Stimulated activated CD8-positive, alpha-beta memory T cell treated with anti-CD3 and anti-CD28 coated beads, Interleukin-12 subunit alpha, Interleukin-12 subunit beta, amount 100 ng/mL, for 24 hours (primary cell): ENCODE measurements around the gene TRIM28.
"Not testable (repeated sequence)": the region's sequence is repeated elsewhere in the genome, so short reads cannot be mapped to it uniquely, and the experiment has no call there.

ENCODE experiments used
- DNase-seq: peaks from one replicate; pipeline ENCODE4 v3.0.0-alpha.2; 2020; ENCODE audit errors: extremely low read depth

Gene TRIM28

DNA sequence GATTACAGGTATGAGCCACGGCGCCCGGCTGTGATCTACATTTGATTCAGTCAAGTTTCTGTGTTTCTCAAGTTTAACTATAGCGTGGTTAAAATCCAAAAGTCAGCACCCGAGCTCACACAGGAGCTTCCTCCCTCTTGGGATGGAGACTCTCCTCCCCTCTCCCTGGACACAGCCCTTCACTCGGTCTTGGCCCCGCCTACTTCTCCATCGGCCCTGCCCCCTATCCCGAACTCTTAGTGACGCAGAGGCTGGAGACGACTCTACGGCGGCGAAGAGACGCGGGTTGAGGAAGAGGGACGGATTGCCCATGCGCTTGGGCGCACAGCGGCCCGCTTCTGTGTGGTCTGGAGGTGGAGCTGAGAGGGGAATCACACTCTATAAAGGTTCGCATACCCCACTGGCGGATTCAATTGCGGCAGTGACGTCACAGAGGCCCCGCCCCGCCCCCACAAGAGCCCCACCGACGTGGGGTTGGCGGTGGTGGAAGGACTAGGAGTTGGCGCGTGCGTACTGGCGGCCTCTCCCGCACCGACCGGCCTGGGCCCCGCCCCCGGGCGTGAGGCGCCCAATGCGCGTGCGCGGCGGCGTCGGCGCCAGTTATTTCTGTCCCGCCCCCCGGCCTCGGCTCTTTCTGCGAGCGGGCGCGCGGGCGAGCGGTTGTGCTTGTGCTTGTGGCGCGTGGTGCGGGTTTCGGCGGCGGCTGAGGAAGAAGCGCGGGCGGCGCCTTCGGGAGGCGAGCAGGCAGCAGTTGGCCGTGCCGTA is at the start of gene TRIM28:
Gene TRIM28 (plus strand): TSS at position 239 of the 765 bp plus-strand sequence. CDS start 694 bp downstream, outside the sequence.
- peak; percentile 99 for DNase-seq

DNA sequence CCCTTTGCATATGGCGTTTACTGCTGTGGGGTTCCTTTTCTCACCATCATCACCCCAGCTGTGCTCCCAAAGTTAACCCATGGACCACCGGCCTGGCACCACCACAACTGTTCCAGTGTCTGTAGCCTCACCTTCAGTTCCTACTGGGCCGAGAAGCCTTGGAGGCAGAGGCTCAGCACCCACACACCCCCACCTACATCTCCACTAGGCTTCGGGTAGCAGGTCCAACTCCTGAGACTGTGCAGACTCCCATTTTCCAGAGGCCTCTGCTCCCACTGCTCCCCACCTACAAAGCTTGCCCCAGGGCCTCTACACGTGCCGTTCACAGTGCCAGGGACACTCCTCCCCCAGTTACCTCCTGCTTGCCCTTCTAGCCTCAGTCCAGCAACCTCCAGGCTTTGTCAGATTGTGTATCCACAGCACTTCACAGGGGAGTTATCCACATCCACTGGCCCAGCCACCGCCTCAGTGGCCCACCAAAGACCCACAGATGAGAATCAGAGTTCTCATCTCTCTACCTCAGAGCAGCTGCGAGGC is 46.2 kb upstream of the TRIM28 start:
- no peak for DNase-seq

DNA sequence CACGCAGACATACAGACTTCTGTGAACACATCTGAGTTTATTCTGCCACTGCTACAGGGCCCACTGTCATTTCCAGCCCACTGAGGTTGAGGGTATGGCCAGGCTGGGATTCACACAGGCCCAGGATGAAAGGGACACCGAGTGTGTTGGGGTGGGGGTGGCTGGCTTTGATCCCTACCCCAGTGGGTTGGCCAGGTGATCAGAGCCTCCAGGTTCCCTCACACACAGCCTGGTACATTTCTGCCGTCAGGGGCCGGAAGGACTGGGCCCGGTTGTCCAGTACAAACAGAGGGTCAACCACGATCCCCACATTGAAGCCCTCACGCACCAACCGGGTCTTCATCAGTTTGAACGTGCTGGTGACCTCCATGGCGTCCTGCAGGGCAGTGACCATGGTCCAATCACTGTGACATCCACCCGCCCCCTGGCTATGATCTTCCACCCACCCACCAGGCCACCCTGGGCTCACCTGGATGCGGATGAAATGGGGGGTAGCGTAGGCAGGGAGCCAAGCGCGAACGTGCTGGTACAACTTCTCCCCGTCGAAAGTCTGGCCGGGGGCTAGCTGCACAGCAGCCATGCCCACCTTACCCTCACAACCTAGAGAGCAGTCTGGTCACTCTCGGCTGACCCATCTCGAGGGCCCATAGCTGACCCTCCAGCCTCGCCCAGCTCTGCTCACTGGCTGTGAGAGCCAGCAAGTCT is 45.4 kb upstream of the TRIM28 start:
- DNase-seq, result no peak

DNA sequence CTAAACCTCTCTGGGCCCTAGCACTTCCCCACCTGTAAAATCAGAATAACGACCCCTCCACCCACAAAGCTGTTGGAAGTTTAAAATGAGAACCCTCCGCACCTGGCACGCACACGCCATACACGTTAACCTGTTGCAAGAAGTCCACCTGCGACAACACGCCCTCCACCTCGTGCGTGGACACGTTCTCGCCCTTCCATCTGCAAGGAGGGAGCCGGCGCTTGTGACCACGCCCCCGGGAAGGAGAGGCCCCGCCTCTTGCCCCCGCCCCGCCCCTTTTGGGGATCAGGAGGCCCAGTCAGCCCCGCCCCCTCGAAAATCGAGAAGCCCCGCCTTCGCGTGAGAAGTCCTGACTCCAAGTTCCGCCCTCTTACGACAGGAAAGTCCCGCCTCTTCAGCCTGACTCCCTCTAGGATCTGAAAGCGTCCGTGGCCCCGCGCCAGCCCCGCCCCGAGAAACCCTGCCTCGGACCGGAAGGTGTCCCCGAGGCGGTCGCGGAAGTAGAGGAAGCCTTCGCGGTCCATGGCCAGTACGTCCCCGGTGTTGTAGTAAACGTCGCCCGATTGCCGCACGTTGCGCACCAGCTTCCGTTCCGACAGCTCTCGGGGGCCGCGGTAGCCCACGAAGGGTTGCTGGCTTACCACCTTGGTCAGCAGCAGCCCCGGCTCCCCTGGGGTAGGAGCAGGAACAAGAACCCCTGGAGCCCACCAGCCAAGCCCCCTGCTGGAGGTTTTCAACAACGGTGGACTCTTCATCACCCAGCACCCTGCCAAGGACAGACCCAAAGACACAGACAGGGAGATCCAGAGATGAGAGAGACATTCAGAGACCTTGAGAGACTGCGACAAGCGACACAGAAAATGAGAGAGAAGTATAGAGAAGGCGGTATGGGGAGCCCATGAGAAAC is 44.6 kb upstream of the TRIM28 start:
- peak; percentile 99 for DNase-seq

DNA sequence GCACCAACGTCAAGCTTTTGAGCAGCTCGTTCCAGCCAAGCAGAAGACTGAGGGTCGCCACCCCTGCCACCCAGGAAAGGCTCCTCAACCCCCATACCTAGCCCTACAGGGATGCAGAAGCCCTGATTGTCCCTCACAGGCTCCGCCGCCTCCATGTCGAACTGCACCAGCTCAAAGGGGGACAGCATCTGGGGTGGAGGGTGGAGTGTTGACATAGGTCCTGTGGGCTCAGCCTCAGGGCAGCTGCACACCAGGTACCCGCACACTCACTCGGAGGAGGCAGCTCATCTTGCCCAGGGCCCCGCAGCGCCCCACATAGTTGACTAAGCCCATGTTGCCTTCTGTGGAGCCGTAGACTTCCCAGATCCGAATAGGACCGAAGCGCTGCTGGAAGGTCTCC is 43.6 kb upstream of the TRIM28 start:
- DNase-seq, result no peak

DNA sequence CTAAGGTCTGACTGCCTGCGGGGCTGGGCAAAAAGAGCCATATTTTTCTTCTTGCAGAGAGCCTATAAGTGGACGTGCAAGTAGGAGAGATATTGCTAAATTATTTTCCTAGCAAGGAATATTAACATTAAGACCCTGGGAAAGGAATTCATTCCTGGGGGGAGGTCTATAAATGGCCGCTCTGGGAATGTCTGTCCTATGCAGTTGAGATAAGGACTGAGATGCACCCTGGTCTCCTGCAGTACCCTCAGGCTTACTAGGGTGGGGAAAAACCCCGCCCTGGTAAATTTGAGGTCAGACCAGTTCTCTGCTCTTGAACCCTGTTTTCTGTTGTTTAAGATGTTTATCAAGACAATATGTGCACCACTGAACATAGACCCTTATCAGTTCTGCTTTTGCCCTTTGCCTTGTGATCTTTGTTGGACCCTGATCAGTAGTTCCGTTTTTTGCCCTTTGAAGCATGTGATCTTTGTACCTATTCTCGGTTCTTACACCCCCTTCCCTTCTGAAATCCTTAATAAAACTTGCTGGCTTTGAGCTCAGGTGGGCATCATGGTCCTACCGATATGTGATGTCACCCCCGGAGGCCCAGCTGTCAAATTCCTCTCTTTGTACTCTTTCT is 36.2 kb upstream of the TRIM28 start:
- DNase-seq, result not testable (repeated sequence)

DNA sequence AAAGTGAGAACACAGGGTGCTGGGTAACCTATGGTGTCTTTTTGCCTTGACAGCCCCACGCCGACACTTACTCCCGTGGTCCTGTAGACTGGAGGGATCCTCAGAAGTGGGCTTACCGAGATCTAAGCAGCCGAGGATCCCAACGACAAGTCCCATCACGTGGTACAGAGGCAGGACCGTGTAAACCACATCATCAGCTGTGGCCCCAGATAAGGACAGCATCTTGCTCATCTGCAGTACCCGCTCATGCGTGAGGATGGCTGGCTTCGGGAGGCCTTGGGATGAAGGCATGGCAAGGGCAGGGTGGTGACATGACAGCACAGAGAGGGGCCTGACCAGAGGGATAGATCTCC is 34.2 kb upstream of the TRIM28 start:
- DNase-seq, result no peak

DNA sequence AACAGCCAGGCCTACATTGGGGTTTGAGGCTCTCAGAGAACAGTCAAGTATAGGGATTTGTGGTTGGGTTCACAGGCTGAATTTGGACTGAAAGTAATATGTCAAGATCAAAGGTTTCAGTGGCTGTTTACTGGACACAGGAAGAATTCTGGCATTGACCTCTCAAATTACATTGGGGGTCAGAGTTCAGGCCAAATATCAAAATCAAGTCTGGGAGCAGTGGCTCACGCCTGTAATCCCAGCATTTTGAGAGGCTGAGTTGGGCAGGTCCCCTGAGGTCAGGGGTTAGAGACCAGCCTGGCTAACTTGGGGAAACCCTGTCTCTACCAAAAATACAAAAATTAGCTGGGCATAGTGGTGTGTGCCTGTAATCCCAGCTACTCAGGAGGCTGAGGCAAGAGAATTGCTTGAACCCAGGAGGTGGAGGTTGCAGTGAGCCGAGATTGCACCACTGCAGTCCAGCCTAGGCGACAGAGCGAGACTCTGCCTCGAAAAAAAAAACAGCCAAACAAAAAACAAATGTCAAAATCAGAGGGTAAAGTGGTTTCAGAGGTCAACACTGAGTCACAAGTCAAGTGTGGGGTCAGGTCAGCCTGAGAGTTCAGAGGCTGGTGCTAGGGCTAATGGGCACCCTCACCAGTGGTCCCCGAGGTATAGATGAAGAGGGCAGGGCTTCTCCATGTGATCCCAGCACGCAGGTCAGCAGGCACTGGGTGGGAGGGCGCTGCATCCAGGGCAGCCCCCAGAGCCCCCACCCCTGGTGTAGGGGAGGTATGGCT is 33.6 kb upstream of the TRIM28 start:
- no peak for DNase-seq

DNA sequence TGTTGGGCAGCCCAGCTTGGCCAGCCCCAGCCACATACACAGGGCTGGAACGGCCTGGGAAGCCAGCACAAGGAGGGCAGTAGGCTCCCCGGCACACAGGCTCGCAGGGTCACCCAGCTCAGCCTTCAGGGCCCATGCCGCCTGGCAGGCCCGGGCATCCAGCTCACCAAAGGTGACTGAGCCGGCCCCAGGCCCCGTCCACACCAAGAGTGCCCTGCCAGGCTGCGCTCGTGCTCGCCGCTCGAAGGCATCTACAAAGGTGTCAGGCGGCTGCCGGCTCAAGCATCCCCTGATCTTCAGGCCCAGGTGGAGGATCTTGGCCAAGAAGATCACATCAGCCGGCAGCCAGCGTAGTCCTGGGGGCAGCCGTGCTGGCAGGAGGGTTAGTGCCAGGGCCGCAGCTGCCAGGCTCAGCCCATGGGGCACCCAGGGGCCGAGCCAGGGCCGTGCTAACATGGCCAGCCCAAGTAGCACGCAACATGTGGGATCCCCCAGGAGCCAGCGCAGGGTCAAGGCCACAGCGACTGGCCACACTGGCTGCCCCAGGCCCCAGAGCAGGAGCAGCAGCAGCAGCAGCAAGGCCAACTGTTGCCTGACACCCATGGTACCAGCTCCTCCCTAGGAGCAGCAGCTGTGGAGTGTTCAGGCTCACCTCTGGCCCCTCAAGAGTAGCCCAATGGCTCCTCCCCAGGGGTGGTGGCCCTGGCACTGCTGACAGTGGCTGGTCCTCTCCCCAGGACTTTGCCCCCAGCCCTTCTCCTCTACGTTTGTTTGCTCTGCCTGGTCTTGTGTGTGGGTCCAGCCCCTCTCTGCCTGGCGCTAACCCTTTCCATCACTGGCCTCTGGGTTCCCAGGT is 32.3 kb upstream of the TRIM28 start, which contains the start of gene SLC27A5:
Gene SLC27A5 (minus strand): TSS at position 640 of the 856 bp plus-strand sequence. CDS start 37 bp downstream, at position 603.
- DNase-seq, result no peak

DNA sequence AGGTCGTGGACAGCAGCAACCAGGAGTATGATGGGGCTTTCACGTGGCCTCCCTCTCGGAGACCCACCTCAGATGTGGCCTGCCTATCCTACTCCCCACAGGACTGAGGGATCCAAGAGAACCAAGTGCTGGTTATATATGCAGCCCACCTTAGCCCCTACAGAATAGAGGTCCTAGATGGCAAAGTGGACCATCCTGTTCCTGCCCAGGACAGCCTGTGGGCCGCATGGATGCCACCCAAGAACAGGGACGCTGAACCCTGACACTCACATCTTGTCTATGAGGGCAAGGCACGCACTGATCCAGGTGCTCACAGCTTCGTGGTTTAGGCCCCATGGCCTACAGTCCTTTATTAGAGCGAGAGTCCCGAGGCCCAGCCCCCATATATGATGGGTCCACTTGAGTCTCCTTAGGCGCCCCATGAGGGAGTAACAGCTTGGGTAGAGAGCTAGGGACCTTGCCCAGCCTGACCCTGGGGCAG is 30.6 kb upstream of the TRIM28 start:
- no peak for DNase-seq

DNA sequence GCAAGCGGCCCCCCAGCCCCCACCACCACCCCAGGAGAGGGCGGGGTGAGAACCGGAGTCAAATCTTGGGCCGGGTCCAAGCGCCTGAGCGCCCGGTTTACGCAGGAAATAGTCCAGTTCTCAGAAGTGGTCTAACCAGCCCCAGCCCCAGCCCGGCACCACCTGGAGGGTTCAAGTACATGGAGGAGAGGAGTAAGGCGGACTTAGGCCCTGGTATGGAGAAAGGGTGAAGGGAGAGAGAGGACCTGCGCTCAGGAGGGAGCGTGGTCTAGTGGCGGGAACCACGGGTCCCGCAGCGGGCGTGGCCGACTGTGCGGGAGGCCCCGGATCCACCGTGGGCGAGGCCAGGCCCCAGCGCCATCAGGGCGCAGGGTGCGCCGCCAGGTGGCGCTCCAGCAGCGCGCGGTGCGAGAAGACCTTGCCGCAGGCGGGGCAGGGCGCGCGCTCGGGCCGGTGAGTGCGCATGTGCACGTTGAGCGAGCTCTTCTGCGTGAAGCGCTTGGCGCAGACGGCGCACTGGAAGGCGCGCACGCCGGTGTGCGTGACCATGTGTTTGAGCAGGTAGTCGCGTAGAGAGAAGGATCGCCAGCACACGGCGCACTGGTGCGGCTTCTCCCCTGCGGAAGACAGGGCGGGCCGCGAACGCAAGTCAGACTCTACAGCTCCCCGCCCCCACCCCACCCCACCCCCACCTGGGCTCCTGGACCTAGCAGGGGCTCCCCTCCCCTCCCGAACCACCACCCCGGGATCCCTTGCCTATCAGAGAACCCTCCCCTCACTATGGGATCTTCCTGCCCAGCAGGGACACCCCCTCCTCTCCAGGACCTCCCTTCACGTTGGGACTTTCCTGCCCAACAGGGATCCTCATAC is 29.9 kb upstream of the TRIM28 start:
- DNase-seq, result peak; percentile 93

DNA sequence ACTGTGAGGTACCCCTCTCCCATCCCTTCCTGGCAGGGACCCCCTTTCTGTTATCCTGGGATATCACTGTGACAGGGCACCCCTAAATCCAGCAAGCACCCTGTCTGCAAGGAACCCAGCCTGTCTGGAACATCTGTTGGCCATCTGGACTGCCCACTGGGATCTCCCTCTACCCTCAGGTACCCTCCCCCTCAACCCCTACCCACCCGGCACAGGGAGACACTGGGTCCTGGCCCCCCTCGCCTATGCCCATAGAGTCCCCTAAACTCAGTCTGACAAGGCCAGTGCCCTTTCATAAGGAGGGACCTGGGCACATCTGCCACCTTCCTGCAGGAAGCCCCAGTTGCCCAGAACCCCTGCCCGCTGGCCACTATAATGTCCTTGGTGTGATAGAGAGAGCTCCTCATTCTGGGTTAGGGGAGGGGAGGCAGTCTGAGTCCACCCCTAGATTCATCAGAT is 29.3 kb upstream of the TRIM28 start:
- DNase-seq, result no peak

DNA sequence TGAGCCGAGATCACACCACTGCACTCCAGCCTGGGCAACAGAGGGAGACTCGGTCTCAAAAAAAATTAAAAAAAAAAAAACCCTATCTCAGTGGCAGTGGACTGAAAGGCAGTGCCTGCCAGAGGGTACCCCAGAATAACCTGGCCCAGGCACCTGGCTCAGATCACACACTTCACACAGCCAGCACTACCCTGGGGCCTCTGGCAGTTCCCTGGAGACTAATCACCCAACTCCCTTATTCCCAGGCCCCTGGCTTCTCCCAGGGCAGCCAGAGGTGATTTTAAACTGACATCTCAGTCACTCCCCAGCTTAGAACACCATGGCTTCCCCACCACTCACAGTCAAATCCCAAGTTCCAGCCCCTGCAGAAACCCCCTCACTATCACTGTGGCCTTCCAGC is 28.6 kb upstream of the TRIM28 start:
- no peak for DNase-seq

DNA sequence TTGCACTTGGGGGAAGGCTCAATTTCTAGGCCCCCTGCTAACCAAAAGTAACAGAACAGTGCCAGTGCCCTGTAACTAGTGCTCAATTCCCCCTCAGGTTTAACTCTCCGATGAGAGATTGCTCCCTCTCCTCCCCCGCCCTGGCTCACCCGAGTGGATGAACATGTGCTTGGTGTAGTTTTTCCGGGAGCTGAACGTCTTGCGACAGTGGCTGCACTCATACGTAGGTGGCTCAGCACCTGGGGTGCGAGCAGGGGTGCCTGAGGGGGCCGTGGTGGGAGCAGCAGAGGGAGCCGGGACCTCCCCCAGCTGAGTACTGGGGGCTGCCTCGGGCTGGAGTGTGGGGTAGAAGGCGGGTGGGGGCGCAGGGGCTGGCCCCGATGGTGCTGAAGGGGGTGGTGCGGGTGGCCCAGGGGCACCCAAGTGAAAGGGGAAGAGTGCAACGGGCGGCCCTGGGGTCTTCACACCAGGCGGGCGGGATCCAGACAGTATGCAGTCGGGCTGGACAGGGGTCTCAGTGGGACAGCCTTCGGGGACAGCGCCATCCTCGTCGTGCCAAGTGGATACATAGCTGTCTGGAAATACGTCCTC is 27.5 kb upstream of the TRIM28 start:
- DNase-seq, result no peak

DNA sequence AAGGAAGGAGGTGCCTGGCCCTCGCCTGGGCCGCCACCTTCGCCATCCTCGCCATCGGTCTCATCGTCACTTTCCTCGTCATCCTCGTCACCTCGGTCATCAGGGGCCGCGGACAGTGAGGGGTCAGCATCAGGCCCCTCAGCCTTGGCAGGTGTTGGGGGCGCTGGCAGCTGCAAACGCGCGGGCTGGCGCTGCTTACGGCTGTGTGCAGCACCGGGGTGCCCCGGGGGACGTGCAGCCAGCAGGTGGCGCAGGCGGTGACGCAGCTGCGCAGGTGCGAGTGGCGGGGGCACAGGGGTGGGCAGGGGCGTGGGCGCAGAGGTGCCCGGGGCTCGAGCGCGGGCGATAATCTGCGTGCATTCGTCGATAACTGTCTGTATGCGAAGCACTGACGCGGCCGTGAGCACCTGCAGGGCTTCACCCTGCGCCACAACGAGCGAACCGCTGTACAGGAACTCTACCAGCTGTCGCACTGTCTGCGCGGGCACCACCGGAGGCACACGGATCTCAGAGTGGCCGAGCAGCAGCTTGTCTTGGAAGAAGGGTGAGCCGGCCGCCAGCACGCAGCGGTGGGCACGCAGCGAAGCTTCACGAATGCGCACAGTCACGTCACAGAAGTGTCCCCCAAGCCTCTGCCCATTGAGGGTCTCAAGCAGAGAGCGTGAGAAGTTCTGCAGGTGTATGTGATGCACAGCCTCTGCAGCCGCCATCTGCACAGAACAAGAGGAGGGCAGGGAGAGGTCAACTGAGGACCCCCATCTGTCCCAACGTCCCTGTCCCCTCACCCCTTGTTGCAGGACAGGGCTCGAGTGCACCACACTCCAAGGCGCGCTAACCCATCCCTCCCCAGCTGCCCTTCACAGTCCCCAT is 26.7 kb upstream of the TRIM28 start:
- no peak for DNase-seq

DNA sequence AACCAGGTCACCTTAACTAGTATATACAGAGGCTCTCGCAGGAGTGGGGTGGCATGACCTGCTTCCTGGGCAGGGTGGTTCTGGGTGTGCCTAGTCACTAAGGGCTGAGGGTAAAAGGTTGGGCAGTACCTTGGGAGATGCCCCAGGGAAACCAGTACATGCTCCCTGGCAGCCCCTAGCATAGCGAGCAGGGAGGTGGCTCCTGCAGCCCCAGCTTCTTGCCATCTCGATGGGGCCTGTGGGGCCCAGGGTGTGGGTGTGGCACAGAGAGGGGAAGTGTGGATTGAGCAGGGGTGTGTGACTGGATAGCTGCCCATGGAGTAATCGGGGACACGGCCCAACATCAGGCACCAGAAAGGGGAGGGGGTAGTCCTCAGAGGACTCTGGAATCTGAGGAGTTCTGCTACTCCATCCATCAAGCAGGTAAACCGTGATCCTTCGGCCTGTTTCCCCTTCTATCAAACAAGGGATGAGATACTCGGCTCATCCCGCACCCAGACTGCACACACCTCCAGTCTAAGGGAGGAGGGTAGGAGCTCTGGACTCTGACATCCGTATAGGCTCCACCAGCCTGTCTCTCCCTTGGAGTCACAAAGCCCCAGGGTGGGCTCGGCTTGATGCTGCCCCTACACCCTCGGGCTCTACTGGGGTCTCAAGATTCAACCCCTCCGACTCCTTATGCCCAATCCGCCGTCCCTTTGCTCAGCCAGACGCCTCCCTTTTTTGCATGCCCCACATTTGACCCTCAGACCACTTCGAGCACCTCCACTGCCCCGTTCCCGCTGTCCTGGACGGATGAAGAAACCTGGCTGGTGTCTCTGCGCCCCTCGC is 25.4 kb upstream of the TRIM28 start:
- no peak for DNase-seq

DNA sequence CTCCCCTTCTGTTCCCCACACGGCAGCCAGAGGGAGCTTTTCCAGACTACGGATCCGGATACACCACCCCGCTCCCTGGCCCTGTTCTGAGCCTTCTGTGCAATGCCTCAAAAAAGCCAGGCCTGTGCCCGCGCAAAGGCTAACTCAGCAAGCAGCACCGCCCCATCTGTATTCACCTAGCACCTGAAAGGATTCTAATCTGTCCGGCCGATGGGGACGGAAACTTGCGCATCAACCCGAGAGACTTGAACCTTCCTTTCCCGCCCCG is 24.8 kb upstream of the TRIM28 start:
- no peak for DNase-seq
